Measurements from ENCODE around the gene ATP8A2. TPM values are rescaled to one million over a fixed set of nuclear protein-coding genes. Genes with fewer than 3 reads are reported as not detected.

ATP8A2 gene
- total RNA-seq, 3 donors from 2014 or later = under 0.01 to 1.0 (median under 0.01) TPM

GRCh38 chr13:25873242-25873612 lies 501.5 kb downstream of the ATP8A2 start:
- no peaks in the 10 kb centered on the region for H3K36me3 ChIP-seq
- H3K4me1 ChIP-seq = no peaks in the 10 kb centered on the region
- no peak for TF ChIP-seq POLR2AphosphoS5 (IDR thresholded peaks at IDR 0.05)
- TF ChIP-seq POLR2A (IDR thresholded peaks at IDR 0.05) = no peak
- TF ChIP-seq CTCF (IDR thresholded peaks at IDR 0.05) = no peak

GRCh38 chr13:25874064-25874737 lies 502.4 kb downstream of the ATP8A2 start:
- Histone ChIP-seq H3K4me1 (no peaks in the 10 kb centered on the region), H3K4me3 (no peak overlapping the region), H3K36me3 (no peaks in the 10 kb centered on the region), H3K9me3 (no peaks in the 10 kb centered on the region), H3K27me3 (no peaks in the 10 kb centered on the region), H3K27ac (no peak overlapping the region)
- intact Hi-C loops (cut with DNase I; ENCODE audit: low total_unique reads) = no loop called here
- no peak for DNase-seq (ENCODE audit: low spot score in 2 of 2)
- TF ChIP-seq POLR2A (IDR thresholded peaks at IDR 0.05) = no peak
- no peak for TF ChIP-seq CTCF (IDR thresholded peaks at IDR 0.05)
- no peak for TF ChIP-seq POLR2AphosphoS5 (IDR thresholded peaks at IDR 0.05)

More at GRCh38 chr13:25873242-25873612, 501.5 kb downstream of the ATP8A2 start:
- H3K27ac ChIP-seq = no peak overlapping the region
- intact Hi-C loops (cut with DNase I; ENCODE audit: low total_unique reads) = no loop called here
- no peaks in the 10 kb centered on the region for H3K27me3 ChIP-seq
- H3K4me3 ChIP-seq = no peak overlapping the region
- DNase-seq (ENCODE audit: low spot score in 2 of 2) = no peak
- H3K9me3 ChIP-seq = no peaks in the 10 kb centered on the region

DNA sequence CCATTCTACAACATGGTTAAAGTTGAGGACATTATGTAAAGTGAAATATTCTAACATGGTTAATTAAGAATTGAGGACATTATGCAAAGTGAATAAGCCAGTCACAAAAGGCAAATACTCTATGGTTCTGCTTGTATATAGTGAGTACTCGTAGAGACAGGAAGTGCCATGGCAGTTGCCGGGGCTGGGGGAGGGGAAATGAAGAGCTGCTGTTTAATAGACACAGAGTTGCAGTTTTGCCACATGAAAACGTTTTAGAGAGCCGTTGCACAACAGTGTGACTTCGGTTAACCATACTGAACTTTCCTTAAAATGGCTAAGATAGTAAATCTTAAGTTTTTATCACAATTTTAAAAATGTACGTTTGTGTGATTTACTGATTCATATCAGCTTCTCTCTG lies 503.1 kb downstream of the ATP8A2 start:
- no peak overlapping the region for H3K27ac ChIP-seq
- no peaks in the 10 kb centered on the region for H3K36me3 ChIP-seq
- no peak overlapping the region for H3K4me3 ChIP-seq
- no peaks in the 10 kb centered on the region for H3K27me3 ChIP-seq
- TF ChIP-seq CTCF (IDR thresholded peaks at IDR 0.05) (no peak), POLR2A (IDR thresholded peaks at IDR 0.05) (no peak), POLR2AphosphoS5 (IDR thresholded peaks at IDR 0.05) (no peak)
- intact Hi-C loops (cut with DNase I; ENCODE audit: low total_unique reads) = no loop called here
- H3K9me3 ChIP-seq = no peaks in the 10 kb centered on the region
- H3K4me1 ChIP-seq = no peaks in the 10 kb centered on the region
- no peak for DNase-seq (ENCODE audit: low spot score in 2 of 2)

DNA sequence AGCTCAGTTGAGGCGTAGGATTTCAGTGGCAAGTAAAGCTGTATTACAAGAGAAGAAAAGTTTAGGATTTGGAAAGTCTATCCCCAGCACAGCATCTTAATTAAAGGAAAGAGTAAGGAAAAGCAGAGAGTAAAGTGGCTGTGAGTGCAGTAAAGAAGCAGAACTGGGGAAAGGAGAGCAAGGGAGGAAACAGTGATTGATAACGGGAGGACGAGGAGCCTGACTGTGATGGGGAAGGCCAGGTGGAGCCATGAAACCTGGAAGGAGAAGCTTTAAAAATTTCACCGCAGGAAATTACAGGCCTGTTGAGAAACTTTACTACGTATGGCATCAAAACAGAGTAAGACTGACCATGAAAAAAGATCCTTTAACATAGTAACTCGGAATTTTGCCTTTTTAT lies 504.5 kb downstream of the ATP8A2 start:
- intact Hi-C loops (cut with DNase I; ENCODE audit: low total_unique reads) = no loop called here
- H3K4me1 ChIP-seq = peaks cover 0 to 2% of the 10 kb centered on the region in 2 donors
- H3K36me3 ChIP-seq = no peaks in the 10 kb centered on the region
- no peak overlapping the region for H3K27ac ChIP-seq
- H3K4me3 ChIP-seq = no peak overlapping the region
- no peaks in the 10 kb centered on the region for H3K27me3 ChIP-seq
- no peak for DNase-seq (ENCODE audit: low spot score in 2 of 2)
- no peaks in the 10 kb centered on the region for H3K9me3 ChIP-seq
- TF ChIP-seq POLR2AphosphoS5 (IDR thresholded peaks at IDR 0.05) = no peak
- TF ChIP-seq CTCF (IDR thresholded peaks at IDR 0.05) = no peak
- TF ChIP-seq POLR2A (IDR thresholded peaks at IDR 0.05) = no peak

DNA sequence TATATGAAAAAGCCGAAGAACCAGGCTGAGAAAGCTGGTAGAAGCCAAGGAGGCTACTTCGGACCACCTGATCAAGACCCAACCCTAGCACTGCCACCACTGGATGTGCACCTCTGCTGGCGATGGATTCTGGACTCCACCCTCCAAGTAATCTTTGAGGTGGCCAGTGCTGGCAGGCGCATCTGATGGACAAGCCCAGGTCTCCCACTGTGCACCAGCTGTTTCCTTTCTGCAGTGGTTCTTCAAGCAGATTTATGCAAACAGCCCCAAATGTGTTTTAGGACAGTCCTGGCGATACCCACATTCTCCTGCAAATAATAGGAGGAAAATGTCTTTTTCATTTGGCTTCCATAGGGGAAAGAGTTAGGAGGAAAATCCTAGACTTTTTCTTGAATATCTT lies 507.7 kb downstream of the ATP8A2 start:
- Histone ChIP-seq H3K9me3 (no peaks in the 10 kb centered on the region), H3K36me3 (no peaks in the 10 kb centered on the region), H3K27ac (no peak overlapping the region), H3K27me3 (no peaks in the 10 kb centered on the region), H3K4me3 (no peak overlapping the region), H3K4me1 (peaks cover 0 to 2% of the 10 kb centered on the region in 2 donors)
- intact Hi-C loops (cut with DNase I; ENCODE audit: low total_unique reads) = no loop called here
- no peak for DNase-seq (ENCODE audit: low spot score in 2 of 2)
- TF ChIP-seq POLR2AphosphoS5 (IDR thresholded peaks at IDR 0.05) (no peak), CTCF (IDR thresholded peaks at IDR 0.05) (no peak), POLR2A (IDR thresholded peaks at IDR 0.05) (no peak)
